HFFc6 (cell line): ENCODE data around the gene CHTF18. TPM values are rescaled to one million over a fixed set of nuclear protein-coding genes. Genes with fewer than 3 reads are reported as not detected.

ENCODE experiments used
- DNase-seq: peaks from one replicate; pipeline ENCODE4 v3.0.0-alpha.2; 2018
- H3K27ac Mint-ChIP-seq: 2 replicates; pipeline ENCODE4 v1.8.0; 2020; ENCODE audit warnings: mild to moderate bottlenecking, mixed read lengths
- H3K27me3 Mint-ChIP-seq: 2 replicates; pipeline ENCODE4 v1.8.0; 2021; ENCODE audit warnings: mild to moderate bottlenecking, moderate library complexity, mixed read lengths; ENCODE audit not compliant: insufficient read depth
- H3K36me3 Mint-ChIP-seq: 2 replicates; pipeline ENCODE4 v1.8.0; 2021; ENCODE audit warnings: low read depth, mixed read lengths
- H3K4me1 Mint-ChIP-seq: 2 replicates; pipeline ENCODE4 v1.8.0; 2020; ENCODE audit warnings: low read depth, mixed read lengths
- H3K4me3 Mint-ChIP-seq: 2 replicates; pipeline ENCODE4 v1.8.0; 2020; ENCODE audit warnings: mild to moderate bottlenecking, moderate library complexity, mixed read lengths
- H3K9me3 Mint-ChIP-seq: 2 replicates; pipeline ENCODE4 v1.8.0; 2020; ENCODE audit warnings: mild to moderate bottlenecking, mixed read lengths
- CTCF ChIP-seq: fragments of 200-600 bp; sonication (generic); IDR thresholded peaks from 2 replicates; pipeline ENCODE4 v1.5.0; 2021; ENCODE audit warnings: antibody characterized with exemption, mild to moderate bottlenecking
- total RNA-seq, 6 experiments: library from RNA; stranded (reverse); fragmentation: NEBNext Ultra II Directional; extraction: Animal tissue kit (Norgen Biotek cat#: 25700); gene quantifications; 2 replicates in 1 of 6; 3 replicates in 5 of 6; pipeline ENCODE4 v1.2.3, GENCODE V29; 2021

The CHTF18 gene
- total RNA-seq, 6 experiments from 2014 or later, result 15.2 to 31.7 (median 26.0) TPM

- H3K27ac Mint-ChIP-seq, result no peak overlapping the region
- H3K4me1 Mint-ChIP-seq, result peaks cover 7% of the 10 kb centered on the region
- no peak overlapping the region for H3K4me3 Mint-ChIP-seq
- H3K36me3 Mint-ChIP-seq, result no peaks in the 10 kb centered on the region
- no peaks in the 10 kb centered on the region for H3K9me3 Mint-ChIP-seq
- no peak for TF ChIP-seq CTCF
- H3K27me3 Mint-ChIP-seq, result peaks cover 9% of the 10 kb centered on the region
- DNase-seq, result no peak
Measured at GRCh38 chr16:778447-778846, 10.0 kb upstream of the CHTF18 start.

GRCh38 chr16:778909-779527, 9.4 kb upstream of the CHTF18 start:
- Mint-ChIP-seq H3K27me3 (peaks cover 9% of the 10 kb centered on the region), H3K36me3 (no peaks in the 10 kb centered on the region), H3K4me3 (no peak overlapping the region), H3K4me1 (peaks cover 7% of the 10 kb centered on the region), H3K9me3 (no peaks in the 10 kb centered on the region), H3K27ac (no peak overlapping the region)
- no peak for TF ChIP-seq CTCF
- no peak for DNase-seq

GRCh38 chr16:779561-779960, 8.9 kb upstream of the CHTF18 start:
- Mint-ChIP-seq H3K27ac (no peak overlapping the region), H3K9me3 (no peaks in the 10 kb centered on the region), H3K4me1 (peaks cover 7% of the 10 kb centered on the region), H3K36me3 (no peaks in the 10 kb centered on the region), H3K4me3 (no peak overlapping the region), H3K27me3 (peaks cover 9% of the 10 kb centered on the region)
- TF ChIP-seq CTCF, result no peak
- DNase-seq, result no peak

GRCh38 chr16:780296-780695, 8.1 kb upstream of the CHTF18 start:
- Mint-ChIP-seq H3K27ac (no peak overlapping the region), H3K36me3 (no peaks in the 10 kb centered on the region), H3K4me1 (peaks cover 7% of the 10 kb centered on the region), H3K27me3 (peaks cover 9% of the 10 kb centered on the region), H3K9me3 (no peaks in the 10 kb centered on the region), H3K4me3 (no peak overlapping the region)
- TF ChIP-seq CTCF, result no peak
- DNase-seq, result no peak

- TF ChIP-seq CTCF, result no peak
- Mint-ChIP-seq H3K27ac (no peak overlapping the region), H3K27me3 (peaks cover 9% of the 10 kb centered on the region), H3K9me3 (no peaks in the 10 kb centered on the region), H3K4me3 (no peak overlapping the region), H3K4me1 (peaks cover 7% of the 10 kb centered on the region), H3K36me3 (no peaks in the 10 kb centered on the region)
- DNase-seq, result no peak
Measured at GRCh38 chr16:781346-782010, 6.9 kb upstream of the CHTF18 start.
